GM18498 (cell line): ENCODE measurements around the gene BRSK2.

Experiments used
- ATAC-seq: cut with Tn5 transposase; IDR thresholded peaks from one replicate; pipeline ENCODE4 v1.9.1; 2021; ENCODE audit warnings: mild to moderate bottlenecking, moderate library complexity; ENCODE audit not compliant: unreplicated experiment

Gene BRSK2

GRCh38 chr11:1462698-1462975, 72.9 kb downstream of the BRSK2 start:
- ATAC-seq = no peak

- ATAC-seq = no peak
These were observed 73.3 kb downstream of the BRSK2 start for GRCh38 chr11:1463056-1463455.

GRCh38 chr11:1466784-1467183, 77.0 kb downstream of the BRSK2 start:
- no peak for ATAC-seq

GRCh38 chr11:1467270-1467669, 77.5 kb downstream of the BRSK2 start:
- ATAC-seq = no peak

GRCh38 chr11:1468002-1468401, 78.3 kb downstream of the BRSK2 start:
- no peak for ATAC-seq

- ATAC-seq = no peak
These were observed 78.8 kb downstream of the BRSK2 start for GRCh38 chr11:1468473-1469066.

GRCh38 chr11:1469287-1469910, 79.7 kb downstream of the BRSK2 start:
- no peak for ATAC-seq

GRCh38 chr11:1469911-1470680, 80.4 kb downstream of the BRSK2 start:
- ATAC-seq = no peak

GRCh38 chr11:1470681-1471611, 81.2 kb downstream of the BRSK2 start:
- no peak for ATAC-seq

GRCh38 chr11:1471736-1472135, 82.0 kb downstream of the BRSK2 start:
- no peak for ATAC-seq

- no peak for ATAC-seq
These were observed 82.7 kb downstream of the BRSK2 start for GRCh38 chr11:1472180-1473005.

GRCh38 chr11:1473011-1473628, 83.4 kb downstream of the BRSK2 start:
- no peak for ATAC-seq

- no peak for ATAC-seq
These were observed 84.1 kb downstream of the BRSK2 start for GRCh38 chr11:1473786-1474185.

GRCh38 chr11:1475841-1476240, 86.1 kb downstream of the BRSK2 start:
- ATAC-seq = no peak

GRCh38 chr11:1476940-1477736, 87.4 kb downstream of the BRSK2 start:
- no peak for ATAC-seq

- no peak for ATAC-seq
These were observed 88.3 kb downstream of the BRSK2 start for GRCh38 chr11:1478011-1478410.

GRCh38 chr11:1478544-1478943, 88.8 kb downstream of the BRSK2 start:
- ATAC-seq = no peak

- ATAC-seq = no peak
These were observed 89.4 kb downstream of the BRSK2 start for GRCh38 chr11:1479006-1479677.

- no peak for ATAC-seq
These were observed 90.0 kb downstream of the BRSK2 start for GRCh38 chr11:1479678-1480118.
